HG03521 (cell line): ENCODE data around the gene TEKT5.
"Not testable (repeated sequence)": the region's sequence is repeated elsewhere in the genome, so short reads cannot be mapped to it uniquely, and the experiment has no call there.

Experiments used
- ATAC-seq: cut with Tn5 transposase; IDR thresholded peaks from one replicate; pipeline ENCODE4 v1.9.1; 2021; ENCODE audit warnings: mild to moderate bottlenecking, moderate library complexity; ENCODE audit not compliant: unreplicated experiment

TEKT5 gene

GRCh38 chr16:10685709-10686108 is 9.0 kb downstream of the TEKT5 start:
- no peak for ATAC-seq

- no peak for ATAC-seq
Measured at GRCh38 chr16:10684511-10685151, 10.1 kb downstream of the TEKT5 start.

- no peak for ATAC-seq
Measured at GRCh38 chr16:10683170-10683569, 11.6 kb downstream of the TEKT5 start.

- no peak for ATAC-seq
Measured at GRCh38 chr16:10682604-10683003, 12.1 kb downstream of the TEKT5 start.

DNA sequence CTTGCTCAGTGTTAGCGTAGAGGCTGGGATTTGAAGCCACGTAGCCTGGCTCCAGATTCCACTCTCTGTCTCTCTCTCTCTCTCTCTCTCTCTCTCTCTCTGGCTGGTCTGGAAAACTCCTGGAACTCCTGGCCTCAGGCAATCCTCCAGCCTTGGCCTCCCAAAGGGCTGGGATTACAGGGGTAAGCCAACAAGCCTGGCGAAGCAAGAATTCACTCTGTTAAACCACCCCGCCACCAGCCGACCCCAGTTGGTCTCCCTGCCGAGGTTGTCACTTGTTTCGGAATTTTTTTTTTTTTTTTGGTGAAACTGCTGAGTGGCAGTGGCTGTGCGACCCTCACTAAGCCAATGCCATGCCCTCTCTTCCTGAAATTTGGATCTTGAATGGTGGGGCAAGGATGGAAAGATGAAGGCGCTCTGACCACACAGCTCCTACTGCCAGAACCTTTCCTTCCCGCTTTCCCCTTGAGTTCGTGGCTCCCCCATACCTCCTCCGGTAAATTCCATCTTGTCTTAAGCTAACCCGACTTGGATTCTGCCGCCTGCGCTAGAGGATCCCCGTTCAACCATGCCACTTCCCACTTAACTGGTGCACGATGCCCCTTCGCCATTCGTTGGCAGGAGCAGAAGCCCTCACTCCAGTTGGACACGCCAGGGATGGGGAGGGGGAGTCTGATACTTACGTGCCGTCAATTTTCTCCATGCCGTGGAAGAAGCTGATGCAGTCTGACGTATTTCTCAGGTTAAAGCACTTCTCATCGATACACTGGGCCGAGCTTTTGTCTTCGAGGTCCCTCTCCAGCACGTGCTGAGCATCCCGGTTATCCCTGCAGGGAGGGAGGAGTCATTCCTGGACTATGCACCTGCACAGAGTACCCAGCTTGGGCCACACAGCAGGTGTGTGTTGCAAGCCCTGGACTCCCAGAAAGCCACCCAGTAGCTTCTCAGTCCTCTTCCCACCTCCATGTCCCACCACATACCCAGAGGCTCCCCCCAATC is 13.1 kb downstream of the TEKT5 start:
- no peak for ATAC-seq

- no peak for ATAC-seq
Measured at GRCh38 chr16:10679921-10680320, 14.8 kb downstream of the TEKT5 start.

GRCh38 chr16:10679441-10679840 is 15.3 kb downstream of the TEKT5 start:
- ATAC-seq = not testable (repeated sequence)

GRCh38 chr16:10678655-10679054 is 16.1 kb downstream of the TEKT5 start:
- no peak for ATAC-seq

DNA sequence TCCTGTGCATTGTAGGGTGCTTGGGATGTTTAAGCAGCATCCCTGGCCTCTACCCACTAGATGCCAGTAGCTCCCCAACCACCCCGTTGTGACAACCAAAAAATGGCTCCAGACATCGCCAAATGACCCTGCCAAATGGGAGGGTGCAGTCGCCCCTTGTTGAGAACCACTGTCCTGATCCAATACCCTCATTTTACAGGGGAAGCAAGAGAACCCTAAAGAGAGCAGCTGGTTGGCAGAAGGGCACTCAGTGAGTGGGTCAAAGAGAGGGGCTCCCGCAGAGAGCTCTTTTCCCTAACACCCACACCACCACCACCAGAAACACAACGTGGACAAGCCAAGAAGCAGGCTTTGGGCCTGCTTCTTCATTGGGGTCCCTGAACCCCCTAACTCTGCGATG is 18.4 kb downstream of the TEKT5 start:
- ATAC-seq = no peak

DNA sequence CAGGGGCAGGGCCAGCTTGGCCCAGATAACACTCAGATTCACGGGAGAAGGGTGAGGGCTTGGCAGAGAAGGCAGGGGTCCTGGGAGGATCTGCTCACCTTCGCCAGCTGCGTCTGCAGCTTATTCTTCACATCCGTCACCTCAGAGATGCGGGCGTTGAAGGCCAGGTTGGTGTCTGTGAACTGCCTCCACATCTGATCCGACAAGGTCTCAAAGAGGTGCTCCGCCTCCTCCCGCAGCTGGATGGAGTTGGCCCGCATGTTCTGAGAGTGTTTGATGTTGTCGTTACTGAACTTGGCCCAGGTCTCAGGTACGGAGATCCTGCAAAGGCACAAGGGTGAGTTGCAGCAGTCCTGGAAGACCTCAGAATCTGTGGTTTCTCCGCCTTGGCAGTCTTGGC is 18.9 kb downstream of the TEKT5 start:
- no peak for ATAC-seq

- no peak for ATAC-seq
Measured at GRCh38 chr16:10675216-10675615, 19.5 kb downstream of the TEKT5 start.

GRCh38 chr16:10671729-10672128 is 23.0 kb downstream of the TEKT5 start:
- ATAC-seq = no peak

GRCh38 chr16:10669791-10670190 is 24.9 kb downstream of the TEKT5 start:
- ATAC-seq = no peak

- ATAC-seq = no peak
Measured at GRCh38 chr16:10668322-10669045, 26.2 kb downstream of the TEKT5 start.

GRCh38 chr16:10667239-10667638 is 27.5 kb downstream of the TEKT5 start:
- no peak for ATAC-seq

GRCh38 chr16:10666291-10666690 is 28.4 kb downstream of the TEKT5 start:
- ATAC-seq = no peak

- no peak for ATAC-seq
Measured at GRCh38 chr16:10665166-10665565, 29.6 kb downstream of the TEKT5 start.

DNA sequence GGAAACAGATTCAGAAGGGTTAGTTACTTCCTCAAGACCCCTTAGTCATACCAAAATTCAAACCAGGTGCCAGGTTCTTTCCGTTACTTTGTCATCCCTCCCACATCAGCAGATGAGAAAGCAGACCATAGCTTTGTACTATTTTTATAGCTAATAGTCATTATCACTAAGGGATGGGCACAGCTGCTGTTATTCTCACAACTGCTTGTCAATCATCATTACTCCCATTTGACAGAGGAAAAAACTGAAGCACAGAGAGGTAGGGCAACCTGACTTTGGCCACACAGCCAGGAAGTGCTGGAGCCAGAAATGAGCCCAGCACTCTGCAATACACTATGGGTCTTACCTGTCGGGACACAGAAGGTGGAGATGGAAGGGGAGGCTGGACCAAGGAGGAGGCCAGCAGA is 30.0 kb downstream of the TEKT5 start:
- no peak for ATAC-seq

GRCh38 chr16:10663744-10664143 is 31.0 kb downstream of the TEKT5 start:
- no peak for ATAC-seq

GRCh38 chr16:10663146-10663545 is 31.6 kb downstream of the TEKT5 start:
- ATAC-seq = no peak

GRCh38 chr16:10662212-10662611 is 32.5 kb downstream of the TEKT5 start:
- ATAC-seq = no peak
